Measurements from ENCODE around the gene KLHDC10. TPM values are rescaled to one million over a fixed set of nuclear protein-coding genes. Genes with fewer than 3 reads are reported as not detected.
"Not testable (repeated sequence)": the region's sequence is repeated elsewhere in the genome, so short reads cannot be mapped to it uniquely, and the experiment has no call there.

The KLHDC10 gene
- total RNA-seq, 1 donor from 2014 or later = 33.8 TPM

GRCh38 chr7:130062246-130062645, 8.1 kb upstream of the KLHDC10 start:
- H3K27me3 Mint-ChIP-seq (ENCODE audit: low read depth) = no peaks in the 10 kb centered on the region
- H3K9me3 Mint-ChIP-seq = no peaks in the 10 kb centered on the region
- peaks cover 5% of the 10 kb centered on the region for H3K4me1 Mint-ChIP-seq
- no peak for TF ChIP-seq CTCF (conservative IDR thresholded peaks at IDR 0.05)
- H3K4me3 Mint-ChIP-seq = no peak overlapping the region
- H3K27ac Mint-ChIP-seq (ENCODE audit: unreplicated experiment) = no peak overlapping the region
- H3K36me3 Mint-ChIP-seq (ENCODE audit: low read depth) = no peaks in the 10 kb centered on the region
- DNase-seq (ENCODE audit: low read depth, low spot score) = no peak

GRCh38 chr7:130063036-130063435, 7.3 kb upstream of the KLHDC10 start:
- H3K36me3 Mint-ChIP-seq (ENCODE audit: low read depth) = no peaks in the 10 kb centered on the region
- no peaks in the 10 kb centered on the region for H3K9me3 Mint-ChIP-seq
- TF ChIP-seq CTCF (conservative IDR thresholded peaks at IDR 0.05) = peak; percentile 77
- peak overlapping the region; percentile 73 for H3K4me3 Mint-ChIP-seq
- H3K27me3 Mint-ChIP-seq (ENCODE audit: low read depth) = no peaks in the 10 kb centered on the region
- peaks cover 5% of the 10 kb centered on the region for H3K4me1 Mint-ChIP-seq
- H3K27ac Mint-ChIP-seq (ENCODE audit: unreplicated experiment) = no peak overlapping the region
- peak; percentile 82 for DNase-seq (ENCODE audit: low read depth, low spot score)

GRCh38 chr7:130064580-130064926, 5.8 kb upstream of the KLHDC10 start:
- H3K4me3 Mint-ChIP-seq; H3K4me1 Mint-ChIP-seq; H3K27ac Mint-ChIP-seq (ENCODE audit: unreplicated experiment); DNase-seq (ENCODE audit: low read depth, low spot score); H3K36me3 Mint-ChIP-seq (ENCODE audit: low read depth); H3K27me3 Mint-ChIP-seq (ENCODE audit: low read depth); H3K9me3 Mint-ChIP-seq: not testable (repeated sequence)

GRCh38 chr7:130065500-130066152, 4.7 kb upstream of the KLHDC10 start:
- Mint-ChIP-seq H3K36me3 (ENCODE audit: low read depth) (no peaks in the 10 kb centered on the region), H3K27ac (ENCODE audit: unreplicated experiment) (no peak overlapping the region), H3K4me3 (no peak overlapping the region), H3K4me1 (peaks cover 10% of the 10 kb centered on the region), H3K9me3 (no peaks in the 10 kb centered on the region), H3K27me3 (ENCODE audit: low read depth) (no peaks in the 10 kb centered on the region)
- no peak for DNase-seq (ENCODE audit: low read depth, low spot score)
- no peak for TF ChIP-seq CTCF (conservative IDR thresholded peaks at IDR 0.05)

- H3K9me3 Mint-ChIP-seq = no peaks in the 10 kb centered on the region
- H3K36me3 Mint-ChIP-seq (ENCODE audit: low read depth) = no peaks in the 10 kb centered on the region
- no peak overlapping the region for H3K27ac Mint-ChIP-seq (ENCODE audit: unreplicated experiment)
- no peak for TF ChIP-seq CTCF (conservative IDR thresholded peaks at IDR 0.05)
- H3K27me3 Mint-ChIP-seq (ENCODE audit: low read depth) = no peaks in the 10 kb centered on the region
- peak overlapping the region; percentile 87 for H3K4me3 Mint-ChIP-seq
- H3K4me1 Mint-ChIP-seq = peaks cover 37% of the 10 kb centered on the region
- DNase-seq (ENCODE audit: low read depth, low spot score) = no peak
These were observed 956 bp upstream of the KLHDC10 start for GRCh38 chr7:130069179-130069977.
